Fibroblast of lung (primary cell): ENCODE data around the gene PPIE.

ENCODE experiments used
- EZH2 ChIP-seq: IDR thresholded peaks from 2 replicates; pipeline ENCODE4 v1.5.1; 2012; ENCODE audit warnings: low read length, control low read depth, mild to moderate bottlenecking; ENCODE audit errors: missing control alignments
- TF ChIP-seq, protein P1 (sequence below), 2 donors: IDR thresholded peaks in 1 of 2; conservative IDR thresholded peaks in 1 of 2; 1 replicate in 1 of 2; 2 replicates in 1 of 2; pipeline ENCODE4 v1.5.1; 2011 to 2012; ENCODE audit warnings: low read length in 2 of 2, control low read depth in 1 of 2, inconsistent platforms in 1 of 2, low read depth in 1 of 2, mild to moderate bottlenecking in 1 of 2

DNA sequence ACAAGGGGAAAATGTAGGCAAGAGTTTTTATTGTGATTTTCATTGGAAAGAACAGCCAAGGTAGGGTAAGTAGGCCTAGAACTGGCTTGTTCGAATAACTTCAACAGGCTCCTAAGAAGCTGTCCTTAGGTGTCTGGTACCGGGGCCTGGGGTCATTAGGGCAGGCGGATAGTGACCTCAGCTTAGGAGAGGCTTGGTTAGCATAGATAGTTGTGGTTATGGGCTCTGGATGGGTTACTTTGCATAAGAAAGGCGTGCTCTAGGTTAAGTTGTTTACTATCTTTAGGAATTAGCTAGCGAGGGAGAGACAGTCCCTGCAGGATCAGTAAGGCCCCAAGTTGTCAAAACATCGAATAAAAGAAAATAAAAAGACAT, 26.7 kb upstream of the PPIE start:
- TF ChIP-seq, protein P1, sequence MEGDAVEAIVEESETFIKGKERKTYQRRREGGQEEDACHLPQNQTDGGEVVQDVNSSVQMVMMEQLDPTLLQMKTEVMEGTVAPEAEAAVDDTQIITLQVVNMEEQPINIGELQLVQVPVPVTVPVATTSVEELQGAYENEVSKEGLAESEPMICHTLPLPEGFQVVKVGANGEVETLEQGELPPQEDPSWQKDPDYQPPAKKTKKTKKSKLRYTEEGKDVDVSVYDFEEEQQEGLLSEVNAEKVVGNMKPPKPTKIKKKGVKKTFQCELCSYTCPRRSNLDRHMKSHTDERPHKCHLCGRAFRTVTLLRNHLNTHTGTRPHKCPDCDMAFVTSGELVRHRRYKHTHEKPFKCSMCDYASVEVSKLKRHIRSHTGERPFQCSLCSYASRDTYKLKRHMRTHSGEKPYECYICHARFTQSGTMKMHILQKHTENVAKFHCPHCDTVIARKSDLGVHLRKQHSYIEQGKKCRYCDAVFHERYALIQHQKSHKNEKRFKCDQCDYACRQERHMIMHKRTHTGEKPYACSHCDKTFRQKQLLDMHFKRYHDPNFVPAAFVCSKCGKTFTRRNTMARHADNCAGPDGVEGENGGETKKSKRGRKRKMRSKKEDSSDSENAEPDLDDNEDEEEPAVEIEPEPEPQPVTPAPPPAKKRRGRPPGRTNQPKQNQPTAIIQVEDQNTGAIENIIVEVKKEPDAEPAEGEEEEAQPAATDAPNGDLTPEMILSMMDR (conservative IDR thresholded peaks at IDR 0.05 in 1 of 2, IDR thresholded peaks at IDR 0.05 in 1 of 2; ENCODE audit: low read depth in 1 of 2, low read length in 2 of 2): no peak
- TF ChIP-seq EZH2: no peak
